NCI-H1048 (cell line): ENCODE results near the gene SCAMP1.

Experiments
- DNase-seq: peaks from one replicate; lab custom pipeline; 2025; lab: John Stamatoyannopoulos, UW

SCAMP1 gene

GRCh38 chr5:78514427-78515330 is 154.3 kb downstream of the SCAMP1 start:
- DNase-seq = no peak

GRCh38 chr5:78515670-78516069 is 155.3 kb downstream of the SCAMP1 start:
- no peak for DNase-seq

GRCh38 chr5:78518365-78519197 is 158.2 kb downstream of the SCAMP1 start:
- DNase-seq = no peak

GRCh38 chr5:78519198-78519941 is 159.0 kb downstream of the SCAMP1 start:
- DNase-seq = no peak

GRCh38 chr5:78521455-78521854 is 161.0 kb downstream of the SCAMP1 start:
- no peak for DNase-seq

- no peak for DNase-seq
Observed at GRCh38 chr5:78522476-78523260, 162.3 kb downstream of the SCAMP1 start.

- no peak for DNase-seq
Observed at GRCh38 chr5:78523314-78524193, 163.1 kb downstream of the SCAMP1 start.

GRCh38 chr5:78526049-78526525 is 165.7 kb downstream of the SCAMP1 start:
- no peak for DNase-seq

GRCh38 chr5:78527054-78527859 is 166.8 kb downstream of the SCAMP1 start:
- no peak for DNase-seq

GRCh38 chr5:78527925-78528324 is 167.5 kb downstream of the SCAMP1 start:
- DNase-seq = no peak
